Karpas-422 (cell line): ENCODE data around the gene DDX49. TPM values are rescaled to one million over a fixed set of nuclear protein-coding genes. Genes with fewer than 3 reads are reported as not detected.
"Not testable (repeated sequence)": the region's sequence is repeated elsewhere in the genome, so short reads cannot be mapped to it uniquely, and the experiment has no call there.

Experiments used
- DNase-seq: peaks from one replicate; pipeline ENCODE4 v3.0.0-alpha.2; 2015
- H2AFZ ChIP-seq: fragments of 200-600 bp; sonication (generic); 2 replicates; pipeline ENCODE4 v1.6.1; 2014; ENCODE audit warnings: antibody characterized with exemption, low read length, mixed read lengths
- H3K27ac ChIP-seq: fragments of 200-600 bp; sonication (generic); 2 replicates; pipeline ENCODE4 v1.5.1; 2014; ENCODE audit warnings: mild to moderate bottlenecking, low read length, moderate library complexity
- H3K27me3 ChIP-seq: fragments of 200-600 bp; sonication (generic); 2 replicates; pipeline ENCODE4 v1.6.1; 2014; ENCODE audit warnings: low read length, mixed read lengths
- H3K36me3 ChIP-seq: fragments of 200-600 bp; sonication (generic); 2 replicates; pipeline ENCODE4 v1.6.1; 2014; ENCODE audit warnings: low read length, mixed read lengths; ENCODE audit not compliant: insufficient read depth
- H3K4me1 ChIP-seq: fragments of 200-600 bp; sonication (generic); 2 replicates; pipeline ENCODE4 v1.6.1; 2014; ENCODE audit warnings: mild to moderate bottlenecking, low read length, mixed read lengths
- H3K4me2 ChIP-seq: fragments of 200-600 bp; sonication (generic); 2 replicates; pipeline ENCODE4 v1.6.1; 2014; ENCODE audit warnings: low read length, low read depth, mild to moderate bottlenecking; ENCODE audit not compliant: poor library complexity, severe bottlenecking
- H3K4me3 ChIP-seq: fragments of 200-600 bp; sonication (generic); 2 replicates; pipeline ENCODE4 v1.5.1; 2014; ENCODE audit warnings: mild to moderate bottlenecking, antibody characterized with exemption, low read length, mixed read lengths
- H3K79me2 ChIP-seq: fragments of 200-600 bp; sonication (generic); 2 replicates; pipeline ENCODE4 v1.6.1; 2014; ENCODE audit warnings: mild to moderate bottlenecking, low read length, mixed read lengths
- H3K9ac ChIP-seq: fragments of 200-600 bp; sonication (generic); 2 replicates; pipeline ENCODE4 v1.6.0; 2014; ENCODE audit warnings: low read length
- H3K9me2 ChIP-seq: fragments of 200-600 bp; sonication (generic), shearing (Covaris generic); replicated peaks from 2 replicates; pipeline ENCODE4 v1.6.0; 2014; ENCODE audit warnings: mild to moderate bottlenecking, low read length, moderate library complexity; ENCODE audit not compliant: insufficient read depth
- H3K9me3 ChIP-seq: fragments of 300-700, 200-600 bp; sonication (generic); 2 replicates; pipeline ENCODE4 v1.6.1; 2014; ENCODE audit warnings: low read length, mixed read lengths
- H4K20me1 ChIP-seq: fragments of 200-600 bp; sonication (generic); 2 replicates; pipeline ENCODE4 v1.6.1; 2014; ENCODE audit warnings: mild to moderate bottlenecking, antibody characterized with exemption, low read length, low read depth; ENCODE audit not compliant: insufficient read depth
- total RNA-seq: library from RNA; depleted of rRNA; stranded (reverse); fragments of >200 nt; shearing (Covaris generic); gene quantifications from 2 replicates; pipeline ENCODE4 v1.2.3, GENCODE V29; 2014; ENCODE audit warnings: low replicate concordance

DDX49 gene
- total RNA-seq, 1 experiment from 2014 or later, result 49.3 TPM

DNA sequence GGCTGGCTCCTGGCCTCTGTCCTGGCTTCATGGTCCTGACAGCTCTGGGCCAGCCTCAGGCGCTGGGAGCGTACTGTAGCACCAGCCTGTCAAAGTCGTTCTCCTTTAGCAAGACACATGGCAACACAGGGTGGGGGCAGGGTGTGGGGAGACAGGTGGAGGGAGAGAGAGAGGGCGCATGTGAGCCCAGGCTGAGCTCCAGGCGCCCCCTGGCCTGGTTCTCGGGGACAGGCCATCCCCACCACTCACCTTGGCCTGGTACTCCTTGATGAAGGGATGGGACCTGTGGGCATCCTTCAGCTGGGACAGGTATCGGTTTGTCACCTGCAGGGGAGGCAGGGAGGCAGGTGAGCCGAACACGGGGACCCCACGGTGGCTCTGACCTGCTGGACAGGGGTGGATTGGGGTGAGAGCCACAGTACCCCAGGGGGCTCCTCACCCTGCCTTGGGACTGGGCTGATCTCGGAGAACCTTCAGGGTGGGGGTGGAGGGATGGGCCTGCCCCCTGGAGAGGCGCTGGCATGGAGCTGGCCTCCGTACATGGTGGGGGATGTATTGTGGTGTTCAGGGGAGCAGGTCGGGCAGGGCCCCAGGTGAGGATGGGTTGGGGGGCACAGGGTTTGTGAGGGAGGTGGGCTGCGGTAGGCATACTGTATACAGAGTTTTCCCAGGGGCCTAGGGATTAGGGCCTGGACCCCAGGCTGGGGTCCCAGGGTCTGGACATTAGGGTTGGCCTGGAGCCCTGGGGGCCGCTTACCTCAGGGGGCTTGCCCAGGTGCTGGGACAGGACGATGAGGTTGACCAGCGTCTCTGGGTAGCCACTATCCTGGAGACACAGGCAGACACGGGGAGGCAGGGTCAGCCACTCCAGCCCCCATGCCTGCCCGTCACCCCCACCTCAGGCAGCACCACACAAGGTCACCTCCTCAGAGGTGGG lies 19.6 kb upstream of the DDX49 start:
- no peak overlapping the region for H3K9ac ChIP-seq
- H3K9me3 ChIP-seq, result no peaks in the 10 kb centered on the region
- no peaks in the 10 kb centered on the region for H3K27me3 ChIP-seq
- H3K4me1 ChIP-seq, result no peaks in the 10 kb centered on the region
- H3K79me2 ChIP-seq, result no peaks in the 10 kb centered on the region
- H4K20me1 ChIP-seq, result no peaks in the 10 kb centered on the region
- no peak for DNase-seq
- no peak overlapping the region for H2AFZ ChIP-seq
- H3K36me3 ChIP-seq, result no peaks in the 10 kb centered on the region
- no peak overlapping the region for H3K4me3 ChIP-seq
- no peak overlapping the region for H3K4me2 ChIP-seq
- H3K9me2 ChIP-seq, result no peaks in the 10 kb centered on the region
- no peak overlapping the region for H3K27ac ChIP-seq

DNA sequence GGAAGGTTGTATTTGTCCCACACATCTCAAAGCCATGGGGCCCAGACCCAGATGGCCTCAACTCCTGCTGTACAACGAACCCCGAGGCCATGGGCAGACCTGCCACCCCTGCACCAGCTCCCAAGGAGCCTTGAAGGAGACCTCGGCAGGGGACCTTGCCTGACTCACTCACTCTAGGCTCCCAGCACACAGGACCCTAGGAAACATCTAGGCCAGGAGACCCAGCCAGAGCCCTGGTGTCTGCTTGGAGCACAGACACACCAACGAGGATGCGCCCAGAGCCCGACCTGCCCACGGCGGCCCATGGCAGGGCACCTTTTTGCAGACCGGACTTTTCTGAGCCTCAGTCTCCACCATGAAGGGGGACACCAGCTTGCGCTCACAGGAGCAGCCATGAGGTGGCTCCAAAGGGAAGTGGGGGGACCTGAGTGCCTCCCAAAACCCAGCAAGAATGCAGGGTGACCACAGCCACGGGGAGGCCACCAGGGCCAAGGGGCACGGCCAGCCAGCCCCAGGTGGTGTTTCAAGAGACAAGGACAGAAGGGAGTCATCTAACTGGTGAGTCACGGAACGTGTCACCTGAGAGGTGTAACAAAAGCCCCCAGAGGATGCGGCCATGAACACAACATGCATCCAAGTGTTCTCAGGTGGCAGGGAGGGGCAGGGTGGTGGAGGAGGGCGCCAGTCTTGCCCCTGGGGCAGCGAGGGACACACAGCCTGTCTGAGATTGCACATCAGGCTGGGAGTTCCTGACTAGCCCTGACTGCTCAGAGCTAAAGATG lies 18.6 kb upstream of the DDX49 start:
- Histone ChIP-seq H3K4me3 (no peak overlapping the region), H3K27ac (no peak overlapping the region), H3K9me2 (no peaks in the 10 kb centered on the region), H2AFZ (no peak overlapping the region), H3K4me1 (no peaks in the 10 kb centered on the region), H3K9ac (no peak overlapping the region), H3K79me2 (no peaks in the 10 kb centered on the region), H3K9me3 (no peaks in the 10 kb centered on the region), H3K27me3 (no peaks in the 10 kb centered on the region), H3K4me2 (no peak overlapping the region), H3K36me3 (no peaks in the 10 kb centered on the region), H4K20me1 (no peaks in the 10 kb centered on the region)
- no peak for DNase-seq

DNA sequence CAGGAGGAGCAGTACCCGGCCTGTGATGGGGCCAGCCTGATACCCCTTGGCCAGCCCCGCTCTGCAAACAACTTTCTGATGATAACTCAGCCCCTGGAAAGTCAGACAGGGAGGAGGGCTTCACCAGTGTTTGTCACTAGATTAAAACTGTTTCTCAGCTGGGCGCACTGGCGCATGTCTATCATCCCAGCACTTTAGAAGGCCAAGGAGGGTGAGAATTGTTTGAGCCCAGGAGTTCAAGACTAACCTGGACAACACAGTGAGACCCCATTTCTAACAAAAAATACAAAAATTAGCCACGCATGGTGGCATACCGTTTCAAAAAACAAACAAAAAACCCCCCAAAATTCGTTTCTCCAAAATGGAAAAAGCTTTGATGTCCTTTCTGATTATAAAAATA lies 18.0 kb upstream of the DDX49 start:
- H3K9me3 ChIP-seq, result no peaks in the 10 kb centered on the region
- no peaks in the 10 kb centered on the region for H3K27me3 ChIP-seq
- no peaks in the 10 kb centered on the region for H3K9me2 ChIP-seq
- DNase-seq, result no peak
- no peak overlapping the region for H3K4me3 ChIP-seq
- H4K20me1 ChIP-seq, result no peaks in the 10 kb centered on the region
- no peaks in the 10 kb centered on the region for H3K4me1 ChIP-seq
- H3K79me2 ChIP-seq, result no peaks in the 10 kb centered on the region
- no peak overlapping the region for H3K4me2 ChIP-seq
- no peak overlapping the region for H3K9ac ChIP-seq
- H3K36me3 ChIP-seq, result no peaks in the 10 kb centered on the region
- H2AFZ ChIP-seq, result no peak overlapping the region
- no peak overlapping the region for H3K27ac ChIP-seq

DNA sequence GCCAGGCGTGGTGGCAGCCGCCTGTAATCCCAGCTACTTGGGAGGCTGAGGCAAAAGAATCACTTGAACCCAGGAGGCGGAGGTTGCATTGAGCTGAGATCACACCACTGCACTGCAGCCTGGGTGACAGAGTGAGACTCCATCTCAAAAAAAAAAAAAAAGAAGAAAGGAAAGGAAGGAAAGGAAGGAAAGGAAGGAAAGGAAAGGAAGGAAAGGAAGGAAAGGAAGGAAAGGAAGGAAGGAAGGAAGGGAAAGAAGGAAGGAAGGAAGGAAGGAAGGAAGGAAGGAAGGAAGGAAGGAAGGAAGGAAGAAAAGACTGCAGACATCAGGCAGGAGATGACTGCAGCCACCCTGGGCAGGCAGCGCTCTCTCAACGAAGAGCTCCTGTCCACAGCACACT lies 17.0 kb upstream of the DDX49 start:
- H3K79me2 ChIP-seq, H3K4me2 ChIP-seq, H3K4me3 ChIP-seq, H3K4me1 ChIP-seq, H3K9me3 ChIP-seq, H3K36me3 ChIP-seq, H3K9me2 ChIP-seq, H3K9ac ChIP-seq, H3K27me3 ChIP-seq, H2AFZ ChIP-seq, DNase-seq, H4K20me1 ChIP-seq, H3K27ac ChIP-seq: not testable (repeated sequence)

DNA sequence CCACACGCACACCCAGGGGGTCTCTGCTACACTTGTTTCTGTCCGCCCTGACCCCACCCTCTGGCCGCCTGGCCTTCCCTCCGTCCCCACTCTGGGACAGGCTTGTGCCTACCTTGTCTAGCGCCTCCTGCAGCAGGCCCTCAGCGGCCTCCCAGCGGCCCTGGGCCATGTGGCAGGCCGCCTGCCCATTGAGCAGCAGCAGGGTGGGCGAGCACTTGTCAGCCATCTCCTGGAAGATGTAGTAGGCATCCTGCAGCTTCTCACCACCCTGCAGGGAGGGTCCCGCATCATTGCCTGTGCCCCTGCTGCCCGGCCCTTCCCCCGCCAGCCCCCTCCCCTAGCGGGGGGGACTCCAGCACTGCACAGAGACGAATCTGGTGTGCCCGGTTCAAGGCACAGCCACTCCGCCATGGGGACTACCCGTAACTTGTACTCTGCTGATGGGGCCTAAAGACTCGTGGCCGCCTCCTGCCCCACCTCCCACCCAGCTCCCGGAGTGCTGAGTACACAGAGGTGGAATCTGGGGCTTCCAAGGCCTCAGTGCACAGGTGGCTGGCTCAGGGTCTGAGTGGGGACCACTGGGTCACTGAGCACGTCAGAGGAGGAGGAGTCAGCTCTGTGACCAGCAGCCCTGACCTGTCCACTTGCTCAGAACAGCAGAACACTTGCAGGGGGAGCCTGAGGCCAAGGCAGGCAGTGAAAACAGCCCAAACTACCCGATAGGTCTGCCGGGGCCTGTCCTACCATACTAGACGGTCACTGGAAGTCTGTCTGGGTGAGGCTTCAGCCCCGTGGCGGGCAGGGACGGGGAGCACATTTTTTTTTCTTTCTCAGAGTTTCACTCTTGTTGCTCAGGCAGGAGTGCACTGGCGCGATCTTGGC lies 16.1 kb upstream of the DDX49 start:
- H2AFZ ChIP-seq, result no peak overlapping the region
- H3K9me3 ChIP-seq, result no peaks in the 10 kb centered on the region
- no peaks in the 10 kb centered on the region for H3K36me3 ChIP-seq
- H3K4me2 ChIP-seq, result no peak overlapping the region
- H3K4me1 ChIP-seq, result no peaks in the 10 kb centered on the region
- H3K79me2 ChIP-seq, result no peaks in the 10 kb centered on the region
- H3K27ac ChIP-seq, result no peak overlapping the region
- H4K20me1 ChIP-seq, result no peaks in the 10 kb centered on the region
- H3K4me3 ChIP-seq, result no peak overlapping the region
- no peaks in the 10 kb centered on the region for H3K27me3 ChIP-seq
- H3K9me2 ChIP-seq, result no peaks in the 10 kb centered on the region
- no peak for DNase-seq
- H3K9ac ChIP-seq, result no peak overlapping the region

DNA sequence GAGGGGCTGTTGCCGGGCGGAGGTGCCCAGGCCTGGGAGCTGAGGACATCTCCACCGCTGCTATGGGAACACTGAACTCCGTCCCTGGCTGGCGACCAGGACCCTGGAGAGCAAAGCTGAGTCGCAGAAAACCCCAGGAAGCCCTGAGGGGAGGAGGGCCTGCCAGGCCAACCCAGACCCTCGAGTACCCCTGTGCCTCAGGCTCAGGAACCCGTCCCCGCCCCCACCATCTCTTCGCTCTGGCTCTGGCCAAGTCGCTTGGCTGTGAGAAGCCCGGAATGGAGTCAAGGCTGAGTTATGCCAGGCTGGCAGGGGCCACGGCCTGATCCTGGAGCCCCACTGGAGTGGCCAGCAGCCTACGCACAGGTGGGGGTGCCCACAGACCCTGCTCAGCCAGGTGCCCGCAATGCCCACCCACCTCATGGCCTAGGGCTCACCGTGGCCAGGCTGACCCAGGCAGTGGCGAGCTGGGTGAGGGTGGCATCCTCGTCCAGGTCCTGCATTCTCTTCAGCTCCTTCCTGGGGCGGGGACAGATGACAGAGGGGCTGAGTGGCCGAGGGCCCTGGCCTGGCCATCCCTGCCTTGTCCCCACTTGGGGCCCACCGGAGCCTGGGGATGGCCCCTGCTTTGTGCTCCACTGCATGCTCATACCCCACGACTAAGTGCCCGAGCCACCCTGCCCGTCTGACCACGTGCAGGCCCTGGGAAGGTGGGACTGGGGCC lies 15.0 kb upstream of the DDX49 start:
- no peaks in the 10 kb centered on the region for H3K4me1 ChIP-seq

DNA sequence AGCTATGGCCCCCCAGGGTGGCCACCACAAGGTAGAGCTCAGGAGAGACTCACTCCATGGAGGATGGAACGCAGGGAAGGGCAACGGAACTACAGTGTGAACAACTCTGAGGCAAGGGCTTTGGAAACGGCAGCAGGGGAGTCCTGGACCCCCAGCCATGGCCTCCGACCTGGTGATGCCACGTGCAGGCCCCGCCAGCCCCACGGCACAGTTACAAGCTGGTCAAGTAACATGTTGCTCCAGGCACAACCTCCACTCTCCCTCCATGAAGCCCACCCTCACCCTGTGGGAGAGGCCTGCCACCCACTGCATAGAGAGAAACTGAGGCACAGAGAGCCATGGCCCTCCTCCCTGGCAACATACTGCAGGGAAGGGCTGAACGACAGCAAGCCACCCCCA lies 14.5 kb upstream of the DDX49 start:
- H4K20me1 ChIP-seq, result no peaks in the 10 kb centered on the region
- H3K9me2 ChIP-seq, result no peaks in the 10 kb centered on the region
- H3K9me3 ChIP-seq, result no peaks in the 10 kb centered on the region
- H3K36me3 ChIP-seq, result no peaks in the 10 kb centered on the region
- H3K4me1 ChIP-seq, result no peaks in the 10 kb centered on the region
- H3K79me2 ChIP-seq, result no peaks in the 10 kb centered on the region
- no peak for DNase-seq
- no peak overlapping the region for H2AFZ ChIP-seq
- no peak overlapping the region for H3K4me3 ChIP-seq
- H3K27ac ChIP-seq, result no peak overlapping the region
- no peak overlapping the region for H3K9ac ChIP-seq
- H3K4me2 ChIP-seq, result no peak overlapping the region
- no peaks in the 10 kb centered on the region for H3K27me3 ChIP-seq

More for the DNA sequence above, 15.0 kb upstream of the DDX49 start:
- H3K27ac ChIP-seq, result no peak overlapping the region
- H2AFZ ChIP-seq, result no peak overlapping the region
- no peaks in the 10 kb centered on the region for H3K27me3 ChIP-seq
- DNase-seq, result no peak
- no peaks in the 10 kb centered on the region for H3K9me2 ChIP-seq
- H3K36me3 ChIP-seq, result no peaks in the 10 kb centered on the region
- no peak overlapping the region for H3K4me3 ChIP-seq
- no peak overlapping the region for H3K4me2 ChIP-seq
- H4K20me1 ChIP-seq, result no peaks in the 10 kb centered on the region
- H3K9ac ChIP-seq, result no peak overlapping the region
- no peaks in the 10 kb centered on the region for H3K9me3 ChIP-seq
- H3K79me2 ChIP-seq, result no peaks in the 10 kb centered on the region
